NCI-H1694 (cell line): ENCODE results near the gene CDR2L.
"Not testable (repeated sequence)": the region's sequence is repeated elsewhere in the genome, so short reads cannot be mapped to it uniquely, and the experiment has no call there.

Experiments
- DNase-seq: peaks from one replicate; lab custom pipeline; 2025; lab: John Stamatoyannopoulos, UW

CDR2L gene

DNA sequence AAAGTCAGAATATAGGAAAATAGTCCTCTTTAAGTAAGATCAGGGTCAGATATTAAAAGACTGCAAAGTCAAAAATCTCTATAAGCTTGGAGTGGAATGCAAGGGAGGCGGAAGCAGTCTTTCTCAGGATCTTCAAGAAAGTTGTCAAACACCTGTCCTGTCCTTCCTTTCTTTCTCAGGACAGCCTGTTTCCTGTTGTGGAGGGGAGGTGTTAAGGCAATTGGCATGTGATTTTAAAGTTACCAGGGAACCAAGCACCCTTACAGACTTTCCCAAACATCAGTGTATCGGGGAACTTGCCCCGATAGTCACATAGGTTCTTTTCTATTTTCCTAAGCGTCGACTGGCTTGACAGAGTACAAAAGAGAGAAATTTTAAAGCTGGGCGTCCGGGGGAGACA lies 57.3 kb downstream of the CDR2L start:
- no peak for DNase-seq

DNA sequence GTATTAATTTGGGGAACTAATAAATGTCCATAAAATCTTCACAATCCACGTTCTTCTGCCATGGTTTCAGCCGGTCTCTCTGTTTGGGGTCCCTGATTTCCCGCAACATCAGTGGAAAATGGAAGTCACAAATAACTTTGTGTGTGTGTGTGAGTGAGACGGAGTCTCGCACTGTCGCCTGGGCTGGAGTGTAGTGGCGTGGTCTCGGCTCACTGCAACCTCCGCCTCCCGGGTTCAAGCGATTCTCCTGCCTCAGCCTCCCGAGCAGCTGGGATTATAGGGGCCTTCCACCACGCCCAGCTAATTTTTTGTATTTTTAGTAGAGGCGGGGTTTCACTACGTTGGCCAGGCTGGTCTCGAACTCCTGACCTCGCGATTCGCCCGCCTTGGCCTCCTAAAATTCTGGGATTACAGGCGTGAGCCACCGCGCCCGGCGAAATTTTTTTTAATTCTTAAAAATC lies 58.5 kb downstream of the CDR2L start:
- DNase-seq = not testable (repeated sequence)

DNA sequence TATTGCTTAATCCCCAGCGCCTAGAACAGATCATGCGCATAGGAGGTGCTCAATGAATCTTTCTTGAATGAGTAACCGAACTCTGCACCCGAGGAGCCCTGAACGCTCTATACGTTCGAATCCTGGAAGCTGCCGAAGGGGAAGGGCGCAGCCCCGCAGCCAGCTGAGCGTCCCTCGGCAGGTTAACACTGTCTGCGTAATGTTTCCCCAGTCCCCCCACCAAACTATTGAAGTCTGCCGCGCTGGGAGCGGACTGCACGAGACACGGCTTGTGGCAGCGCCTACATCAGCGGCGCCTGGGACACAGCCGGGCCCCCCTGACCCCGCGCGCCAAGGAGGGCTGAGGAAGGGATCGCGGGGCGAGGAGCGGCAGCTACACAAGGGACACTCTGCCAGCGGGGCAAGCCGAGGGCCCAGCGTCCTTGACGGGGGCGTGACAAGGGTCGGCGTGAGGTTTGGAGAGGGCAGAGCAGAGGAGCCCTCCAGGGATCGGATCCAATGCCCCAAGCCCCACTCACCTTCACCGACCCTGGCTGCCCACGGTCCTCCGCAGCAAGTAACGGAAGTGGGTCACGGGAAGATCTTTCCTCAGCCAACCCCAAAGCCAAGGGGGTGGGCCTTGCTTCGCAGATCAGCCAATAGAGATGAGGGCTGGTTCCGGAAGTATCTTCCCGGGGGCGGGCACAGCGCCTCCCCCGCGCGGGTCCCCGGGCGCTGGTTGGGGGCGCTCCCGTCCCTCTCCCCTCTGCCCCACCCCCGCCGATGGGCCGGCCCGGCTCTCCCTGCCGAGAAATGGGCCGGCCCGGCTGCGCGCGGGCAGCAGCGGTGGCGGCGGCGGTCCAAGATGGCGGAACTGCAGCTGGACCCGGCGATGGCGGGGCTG lies 59.2 kb downstream of the CDR2L start, which contains the start of the genes ATP5PD and KCTD2:
Gene ATP5PD, minus strand, starts transcription at position 563 of the 883 bp plus-strand sequence. CDS start 4,319 bp downstream, outside the sequence.
Gene KCTD2, plus strand, starts transcription at position 819 of the 883 bp plus-strand sequence. Its CDS starts 26 bp downstream, at position 845.
- peak; percentile 76 for DNase-seq

DNA sequence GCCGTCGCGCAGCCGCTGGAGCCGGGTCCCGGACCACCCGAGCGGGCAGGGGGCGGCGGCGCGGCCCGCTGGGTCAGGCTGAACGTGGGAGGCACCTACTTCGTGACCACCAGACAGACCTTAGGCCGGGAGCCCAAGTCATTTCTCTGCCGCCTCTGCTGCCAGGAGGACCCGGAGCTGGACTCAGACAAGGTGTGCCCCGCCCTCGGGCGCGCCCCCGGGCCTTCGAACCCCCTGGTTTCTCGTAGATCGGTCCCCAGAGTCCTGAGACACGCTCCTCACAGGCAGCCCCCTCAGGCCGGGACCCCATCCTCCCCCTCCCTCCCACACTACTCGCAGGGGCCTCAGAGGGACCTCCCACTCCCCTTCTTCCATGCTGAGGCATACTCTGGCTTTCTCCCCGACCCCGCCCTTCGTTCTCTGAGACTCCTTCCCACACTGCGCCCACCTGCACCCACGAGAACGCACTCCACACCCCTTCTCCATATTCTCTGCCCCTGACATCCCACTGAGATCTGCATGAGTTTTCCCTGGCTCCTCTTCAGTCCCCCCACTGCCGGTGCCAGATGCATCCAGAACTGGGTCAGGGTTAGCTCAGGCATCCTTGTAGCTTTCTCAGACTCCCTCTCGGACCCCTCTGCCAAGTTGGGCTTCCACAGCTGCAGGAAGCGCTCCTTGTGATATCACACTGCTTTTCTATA lies 60.1 kb downstream of the CDR2L start:
- no peak for DNase-seq

DNA sequence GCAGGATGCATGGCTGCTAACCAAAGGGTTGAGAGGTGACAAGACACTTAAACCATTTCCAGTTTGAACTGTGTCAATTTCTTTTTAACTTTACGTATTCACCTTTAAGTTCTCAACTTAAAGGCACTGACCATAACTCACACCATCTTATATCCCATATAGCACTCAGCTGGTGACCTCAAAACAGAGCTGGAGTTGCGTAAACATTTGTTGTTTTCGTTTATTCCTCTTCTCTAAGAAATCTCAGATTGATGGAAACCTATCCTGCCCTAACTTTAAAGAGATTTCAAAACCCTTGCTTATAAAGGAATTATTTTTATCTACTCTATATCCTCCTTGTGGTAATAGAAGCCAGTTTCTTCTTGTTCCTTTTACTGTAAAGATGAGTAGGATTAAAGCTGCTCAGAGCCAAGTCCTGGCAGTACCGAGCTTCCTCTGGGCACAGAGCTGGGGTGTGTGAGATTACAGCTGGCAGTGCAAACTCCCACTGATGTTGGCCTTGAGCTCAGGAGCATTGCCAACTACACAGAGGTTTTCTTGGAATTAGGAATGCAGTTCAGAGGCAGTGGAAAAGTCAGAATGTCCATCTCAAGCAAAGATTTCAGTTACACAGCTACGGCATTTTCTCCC lies 60.9 kb downstream of the CDR2L start:
- no peak for DNase-seq

DNA sequence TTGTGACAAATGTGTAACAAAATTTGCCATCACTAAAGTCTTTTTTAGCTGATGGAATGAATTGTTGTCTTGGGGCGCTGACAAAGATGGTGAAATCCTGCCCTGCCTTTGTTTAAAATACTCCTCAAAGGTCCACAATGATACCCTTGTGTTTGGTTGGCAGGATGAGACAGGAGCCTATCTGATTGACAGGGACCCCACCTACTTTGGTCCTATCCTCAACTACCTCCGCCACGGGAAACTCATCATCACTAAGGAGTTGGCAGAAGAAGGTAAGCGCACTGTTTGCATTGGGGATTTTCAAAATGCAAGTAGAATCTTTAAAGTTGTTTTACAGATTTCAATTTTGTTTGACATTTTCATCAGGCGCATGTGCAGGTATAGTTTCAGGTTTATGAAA lies 61.6 kb downstream of the CDR2L start:
- no peak for DNase-seq

DNA sequence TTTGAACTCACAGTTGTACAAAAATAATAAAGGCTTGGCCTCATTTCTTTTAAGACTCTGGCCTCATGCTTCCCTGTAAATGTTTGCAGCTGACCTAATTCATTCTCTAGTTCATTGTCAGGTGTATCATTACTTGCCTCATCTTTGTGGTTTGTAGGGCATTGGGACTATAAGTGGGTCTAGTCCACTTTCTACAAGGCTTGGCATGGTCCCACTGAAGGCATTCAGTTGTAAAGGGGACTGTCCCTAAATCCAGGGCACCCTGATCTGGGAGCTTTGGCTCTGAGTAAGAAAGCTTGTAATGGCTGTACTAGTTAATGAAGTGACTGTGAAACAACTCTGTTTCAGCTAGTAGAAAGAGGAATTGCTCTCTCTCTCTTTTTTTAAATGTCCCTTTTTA lies 62.3 kb downstream of the CDR2L start:
- DNase-seq = no peak

DNA sequence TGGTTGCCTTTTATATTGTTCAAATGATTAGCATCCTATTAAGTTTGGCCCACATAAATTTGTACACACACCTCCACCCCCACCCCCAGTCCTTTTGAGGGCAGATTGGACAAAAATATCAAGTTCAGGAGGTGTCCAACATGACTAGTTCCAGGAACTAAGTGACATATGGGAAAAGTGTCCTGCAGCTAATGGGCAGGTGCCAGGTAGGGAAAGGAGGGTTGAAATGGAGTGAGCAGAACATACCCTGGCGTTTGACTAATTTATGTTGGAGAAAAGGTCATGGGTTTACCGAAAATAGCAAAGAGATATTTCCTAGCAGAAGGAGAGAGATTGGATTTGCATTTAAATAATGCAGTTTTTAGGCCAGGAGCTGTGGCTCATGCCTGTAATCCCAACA lies 64.5 kb downstream of the CDR2L start:
- no peak for DNase-seq
